CD4-positive, CD25-positive, alpha-beta regulatory T cell (primary cell): ENCODE data around the gene DHX30. TPM values are rescaled to one million over a fixed set of nuclear protein-coding genes. Genes with fewer than 3 reads are reported as not detected.

ENCODE experiments used
- ATAC-seq, 2 donors: fragments of 150-1000 bp; cut with Tn5 transposase; one replicate each; pipeline ENCODE4 v1.10.0; 2021; ENCODE audit warnings: low read depth in 2 of 2, moderate number of reproducible peaks in 2 of 2, moderate library complexity in 1 of 2
- DNase-seq, 3 donors: peaks; one replicate each; pipeline versions ENCODE4 v3.0.0 to v3.0.0-alpha.2; 2012 to 2022; ENCODE audit warnings: mixed read lengths in 1 of 3
- H3K27ac ChIP-seq: one replicate; pipeline ENCODE4 v1.7.0; 2013; ENCODE audit warnings: mild to moderate bottlenecking, low read length; ENCODE audit not compliant: insufficient read depth, poor library complexity, severe bottlenecking
- H3K27me3 ChIP-seq: one replicate; pipeline ENCODE4 v1.7.0; 2013; ENCODE audit warnings: low read length; ENCODE audit not compliant: control insufficient read depth, insufficient read depth
- H3K36me3 ChIP-seq: one replicate; pipeline ENCODE4 v1.7.0; 2013; ENCODE audit warnings: mild to moderate bottlenecking, low read length, moderate library complexity; ENCODE audit not compliant: control insufficient read depth, insufficient read depth
- H3K4me1 ChIP-seq: 2 replicates; pipeline ENCODE4 v1.7.0; 2013; ENCODE audit warnings: mild to moderate bottlenecking, low read length; ENCODE audit not compliant: insufficient read depth, control insufficient read depth, poor library complexity, severe bottlenecking
- H3K4me3 ChIP-seq: one replicate; pipeline ENCODE4 v1.7.0; 2013; ENCODE audit warnings: low read depth, mild to moderate bottlenecking, low read length, moderate library complexity
- H3K9me3 ChIP-seq, 2 experiments: 1 replicate in 1 of 2; 2 replicates in 1 of 2; pipeline ENCODE4 v1.7.0; 2013; ENCODE audit warnings: low read length in 2 of 2, mild to moderate bottlenecking in 1 of 2, moderate library complexity in 1 of 2; ENCODE audit not compliant: control insufficient read depth in 2 of 2
- H3K27ac Mint-ChIP-seq, 3 donors: one replicate each; pipeline ENCODE4 v1.8.0; 2020 to 2022; ENCODE audit warnings: mild to moderate bottlenecking in 3 of 3, mixed read lengths in 3 of 3, moderate library complexity in 2 of 3
- H3K27me3 Mint-ChIP-seq: one replicate; pipeline ENCODE4 v1.8.0; 2022; ENCODE audit warnings: mild to moderate bottlenecking, mixed read lengths
- H3K36me3 Mint-ChIP-seq: one replicate; pipeline ENCODE4 v1.8.0; 2020; ENCODE audit warnings: mixed read lengths
- H3K4me1 Mint-ChIP-seq, 4 donors: one replicate each; pipeline ENCODE4 v1.8.0; 2020 to 2022; ENCODE audit warnings: mixed read lengths in 4 of 4, mild to moderate bottlenecking in 1 of 4
- H3K4me3 Mint-ChIP-seq, 4 donors: one replicate each; pipeline ENCODE4 v1.8.0; 2020 to 2022; ENCODE audit warnings: mild to moderate bottlenecking in 4 of 4, mixed read lengths in 4 of 4, moderate library complexity in 3 of 4
- H3K9me3 Mint-ChIP-seq, 7 donors: one replicate each; pipeline ENCODE4 v1.8.0; 2020 to 2022; ENCODE audit warnings: mixed read lengths in 7 of 7, mild to moderate bottlenecking in 3 of 7, moderate library complexity in 2 of 7
- polyA plus RNA-seq, 4 donors: library from polyadenylated mRNA; unstranded; fragments of 300-500 nt; fragmentation: Illumina TruSeq; gene quantifications; one replicate each; pipeline ENCODE4 v1.2.3, GENCODE V29; 2021
- total RNA-seq: library from RNA; stranded (reverse); gene quantifications from one replicate; pipeline ENCODE4 v1.2.3, GENCODE V29; 2022

Gene DHX30
- total and polyA plus RNA-seq, 5 donors from 2014 or later = 34.7 to 70.7 (median 35.4) TPM

GRCh38 chr3:47850564-47851410 is 47.8 kb downstream of the DHX30 start:
- Histone ChIP-seq H3K36me3 (peaks cover 65% of the 10 kb centered on the region), H3K27ac (no peak overlapping the region), H3K4me1 (no peaks in the 10 kb centered on the region), H3K9me3 (no peaks in the 10 kb centered on the region), H3K27me3 (no peaks in the 10 kb centered on the region), H3K4me3 (no peak overlapping the region)
- Mint-ChIP-seq H3K4me3 (peak overlapping the region in 1 of 4 donors; percentile 4), H3K36me3 (peaks cover 9% of the 10 kb centered on the region), H3K9me3 (no peaks in the 10 kb centered on the region), H3K27me3 (no peaks in the 10 kb centered on the region), H3K4me1 (no peaks in the 10 kb centered on the region), H3K27ac (peak overlapping the region in 2 of 3 donors; percentile 29 to 65)
- ATAC-seq (no peak), DNase-seq (no peak)

GRCh38 chr3:47851888-47852603 is 49.1 kb downstream of the DHX30 start:
- peaks cover 13% of the 10 kb centered on the region for H3K36me3 Mint-ChIP-seq
- no peak overlapping the region for H3K4me3 Mint-ChIP-seq
- no peaks in the 10 kb centered on the region for H3K9me3 Mint-ChIP-seq
- Histone ChIP-seq H3K36me3 (peaks cover 63% of the 10 kb centered on the region), H3K27ac (no peak overlapping the region), H3K9me3 (no peaks in the 10 kb centered on the region), H3K27me3 (no peaks in the 10 kb centered on the region), H3K4me1 (no peaks in the 10 kb centered on the region), H3K4me3 (no peak overlapping the region)
- H3K4me1 Mint-ChIP-seq = no peaks in the 10 kb centered on the region
- peak overlapping the region in 1 of 3 donors; percentile 75 for H3K27ac Mint-ChIP-seq
- DNase-seq (no peak), ATAC-seq (no peak)
- no peaks in the 10 kb centered on the region for H3K27me3 Mint-ChIP-seq

DNA sequence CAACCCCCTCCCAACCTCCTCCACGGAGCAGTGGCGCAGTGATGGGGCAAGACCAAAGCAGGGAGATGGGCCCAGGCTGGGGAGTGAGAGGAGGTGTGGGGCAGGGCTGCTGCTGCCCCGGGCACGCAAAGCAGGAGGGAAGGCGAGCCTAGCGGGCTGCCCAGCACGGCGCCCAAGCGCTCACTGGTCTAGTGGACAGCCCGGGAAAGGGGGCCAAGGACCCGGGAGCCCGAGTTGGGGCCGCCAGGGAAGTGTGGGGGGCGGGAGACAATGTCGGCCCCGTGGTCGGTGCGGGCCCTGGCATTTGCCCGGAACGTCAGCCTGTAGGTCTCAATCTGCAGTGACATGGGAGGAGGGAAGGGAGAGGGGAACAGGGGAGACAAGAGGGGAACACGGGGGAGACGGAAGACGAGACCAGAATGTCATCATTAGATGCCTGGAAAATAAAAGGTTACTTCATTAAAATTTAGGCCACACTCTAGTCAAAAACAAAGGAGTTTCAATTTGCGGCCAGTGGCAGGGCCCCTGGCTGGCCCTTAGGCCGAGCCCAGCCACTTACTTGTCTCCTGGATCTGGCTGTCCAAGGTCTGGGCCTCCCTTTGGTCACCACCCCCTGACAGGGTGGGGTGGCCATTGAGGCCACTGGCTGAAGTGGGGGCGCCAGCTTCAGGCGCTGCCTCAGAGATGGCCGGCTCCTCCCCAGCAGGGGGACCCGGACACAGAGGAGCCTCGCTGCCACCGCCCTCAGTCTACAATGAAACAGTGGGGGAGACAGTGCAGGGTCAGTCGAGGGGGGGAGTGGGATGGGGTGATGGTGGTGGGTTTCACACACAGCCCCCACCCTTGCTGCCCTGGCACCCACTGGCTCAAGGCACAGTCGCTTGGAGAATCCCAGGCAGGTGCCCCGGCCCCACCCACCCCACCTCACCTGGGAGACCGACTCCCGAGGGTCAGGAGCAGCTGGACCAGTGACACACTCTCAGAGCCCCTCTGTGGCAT is 50.0 kb downstream of the DHX30 start:
- no peak overlapping the region for H3K27ac Mint-ChIP-seq
- H3K36me3 Mint-ChIP-seq = peaks cover 9% of the 10 kb centered on the region
- no peaks in the 10 kb centered on the region for H3K4me1 Mint-ChIP-seq
- no peak overlapping the region for H3K4me3 Mint-ChIP-seq
- H3K4me3 ChIP-seq = no peak overlapping the region
- no peaks in the 10 kb centered on the region for H3K9me3 ChIP-seq
- DNase-seq = no peak
- no peaks in the 10 kb centered on the region for H3K9me3 Mint-ChIP-seq
- H3K36me3 ChIP-seq = peaks cover 58% of the 10 kb centered on the region
- no peaks in the 10 kb centered on the region for H3K4me1 ChIP-seq
- ATAC-seq = no peak
- no peak overlapping the region for H3K27ac ChIP-seq
- no peaks in the 10 kb centered on the region for H3K27me3 Mint-ChIP-seq
- no peaks in the 10 kb centered on the region for H3K27me3 ChIP-seq

DNA sequence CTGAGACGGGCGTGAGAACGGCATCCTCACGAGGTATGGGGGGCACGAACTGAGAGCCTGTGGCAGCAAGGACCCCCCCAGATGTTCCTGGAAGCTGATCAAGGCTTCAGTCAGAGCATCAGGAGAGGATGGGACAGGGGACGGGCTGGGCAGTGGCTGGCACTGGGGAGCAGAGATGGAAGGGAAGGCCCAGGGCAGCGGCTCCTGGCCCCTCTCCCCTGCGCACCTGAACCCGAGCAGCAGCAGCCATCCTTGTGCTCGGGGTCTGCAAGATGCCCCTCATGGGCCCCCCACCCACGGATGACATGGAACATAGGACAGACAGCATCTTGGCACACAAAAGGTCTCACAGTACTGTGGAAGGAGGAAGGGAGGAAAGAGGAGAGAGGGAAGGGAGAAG is 51.3 kb downstream of the DHX30 start:
- no peaks in the 10 kb centered on the region for H3K27me3 Mint-ChIP-seq
- no peaks in the 10 kb centered on the region for H3K4me1 ChIP-seq
- H3K27ac Mint-ChIP-seq = peak overlapping the region in 2 of 3 donors; percentile 49 to 97
- H3K9me3 ChIP-seq = no peaks in the 10 kb centered on the region
- no peaks in the 10 kb centered on the region for H3K27me3 ChIP-seq
- peaks cover 12% of the 10 kb centered on the region for H3K36me3 Mint-ChIP-seq
- no peak overlapping the region for H3K4me3 Mint-ChIP-seq
- H3K27ac ChIP-seq = no peak overlapping the region
- no peak overlapping the region for H3K4me3 ChIP-seq
- H3K4me1 Mint-ChIP-seq = no peaks in the 10 kb centered on the region
- DNase-seq (no peak), ATAC-seq (no peak)
- peaks cover 45% of the 10 kb centered on the region for H3K36me3 ChIP-seq
- H3K9me3 Mint-ChIP-seq = no peaks in the 10 kb centered on the region

- no peak for ATAC-seq
- Mint-ChIP-seq H3K4me3 (no peak overlapping the region), H3K27ac (no peak overlapping the region), H3K9me3 (no peaks in the 10 kb centered on the region), H3K4me1 (no peaks in the 10 kb centered on the region), H3K27me3 (no peaks in the 10 kb centered on the region), H3K36me3 (peaks cover 18% of the 10 kb centered on the region)
- no peaks in the 10 kb centered on the region for H3K27me3 ChIP-seq
- H3K27ac ChIP-seq = no peak overlapping the region
- no peak for DNase-seq
- no peaks in the 10 kb centered on the region for H3K9me3 ChIP-seq
- H3K36me3 ChIP-seq = peaks cover 40% of the 10 kb centered on the region
- H3K4me1 ChIP-seq = no peaks in the 10 kb centered on the region
- no peak overlapping the region for H3K4me3 ChIP-seq
Observed at GRCh38 chr3:47854720-47855455, 52.0 kb downstream of the DHX30 start.

DNA sequence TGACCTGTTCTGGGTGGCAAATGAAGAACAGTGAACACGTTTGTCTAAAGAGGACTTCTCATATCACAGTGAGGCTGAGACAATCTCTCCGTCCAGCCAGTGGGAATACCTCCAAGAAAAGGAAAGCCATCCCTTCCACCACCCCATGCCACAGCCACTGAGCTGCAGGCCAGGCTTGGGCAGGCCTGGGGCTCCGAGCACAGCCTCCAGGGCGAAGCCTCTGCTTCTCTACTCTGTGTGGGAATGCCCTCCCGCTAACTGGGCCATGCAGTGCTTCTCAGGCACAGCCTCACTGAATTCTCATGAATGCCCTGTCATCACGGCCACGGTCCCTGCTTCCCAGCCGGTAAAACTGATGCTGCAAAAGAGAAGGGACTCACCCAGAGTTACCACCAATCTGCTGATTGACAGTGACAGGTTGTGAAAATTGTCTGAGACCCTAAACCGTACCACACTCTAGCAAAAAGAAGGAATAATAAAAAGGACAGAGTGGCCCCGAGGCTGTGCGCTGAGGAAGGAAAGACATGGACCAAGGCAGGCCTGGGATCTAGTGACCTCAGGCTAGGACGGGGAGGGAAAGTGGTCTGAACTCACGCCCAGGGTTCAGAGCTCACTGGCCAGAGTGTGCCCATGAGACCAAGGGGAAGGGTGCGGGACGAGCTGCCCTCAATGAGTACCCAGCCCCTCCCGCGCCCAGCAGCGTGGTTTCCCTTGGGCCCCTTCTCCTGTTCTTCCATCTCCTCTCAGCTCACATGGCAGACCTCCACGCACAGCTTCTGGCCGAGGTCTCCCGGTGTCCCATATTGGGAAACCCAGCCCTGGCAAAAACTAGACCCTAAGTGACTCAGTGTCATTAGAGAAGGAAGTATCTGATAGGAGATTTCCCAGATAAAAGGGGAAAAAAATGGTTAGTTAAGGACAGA is 52.8 kb downstream of the DHX30 start:
- H3K4me1 Mint-ChIP-seq = no peaks in the 10 kb centered on the region
- H3K9me3 Mint-ChIP-seq = no peaks in the 10 kb centered on the region
- Histone ChIP-seq H3K9me3 (no peaks in the 10 kb centered on the region), H3K27me3 (no peaks in the 10 kb centered on the region), H3K4me3 (no peak overlapping the region), H3K4me1 (no peaks in the 10 kb centered on the region), H3K27ac (no peak overlapping the region), H3K36me3 (peaks cover 32% of the 10 kb centered on the region)
- H3K36me3 Mint-ChIP-seq = peaks cover 19% of the 10 kb centered on the region
- no peaks in the 10 kb centered on the region for H3K27me3 Mint-ChIP-seq
- ATAC-seq = no peak
- no peak for DNase-seq
- peak overlapping the region in 1 of 3 donors; percentile 59 for H3K27ac Mint-ChIP-seq
- no peak overlapping the region for H3K4me3 Mint-ChIP-seq
